ENCODE results near the gene HELZ2. TPM values are rescaled to one million over a fixed set of nuclear protein-coding genes. Genes with fewer than 3 reads are reported as not detected.

The HELZ2 gene
- total RNA-seq, 1 donor from 2014 or later: 58.1 TPM

DNA sequence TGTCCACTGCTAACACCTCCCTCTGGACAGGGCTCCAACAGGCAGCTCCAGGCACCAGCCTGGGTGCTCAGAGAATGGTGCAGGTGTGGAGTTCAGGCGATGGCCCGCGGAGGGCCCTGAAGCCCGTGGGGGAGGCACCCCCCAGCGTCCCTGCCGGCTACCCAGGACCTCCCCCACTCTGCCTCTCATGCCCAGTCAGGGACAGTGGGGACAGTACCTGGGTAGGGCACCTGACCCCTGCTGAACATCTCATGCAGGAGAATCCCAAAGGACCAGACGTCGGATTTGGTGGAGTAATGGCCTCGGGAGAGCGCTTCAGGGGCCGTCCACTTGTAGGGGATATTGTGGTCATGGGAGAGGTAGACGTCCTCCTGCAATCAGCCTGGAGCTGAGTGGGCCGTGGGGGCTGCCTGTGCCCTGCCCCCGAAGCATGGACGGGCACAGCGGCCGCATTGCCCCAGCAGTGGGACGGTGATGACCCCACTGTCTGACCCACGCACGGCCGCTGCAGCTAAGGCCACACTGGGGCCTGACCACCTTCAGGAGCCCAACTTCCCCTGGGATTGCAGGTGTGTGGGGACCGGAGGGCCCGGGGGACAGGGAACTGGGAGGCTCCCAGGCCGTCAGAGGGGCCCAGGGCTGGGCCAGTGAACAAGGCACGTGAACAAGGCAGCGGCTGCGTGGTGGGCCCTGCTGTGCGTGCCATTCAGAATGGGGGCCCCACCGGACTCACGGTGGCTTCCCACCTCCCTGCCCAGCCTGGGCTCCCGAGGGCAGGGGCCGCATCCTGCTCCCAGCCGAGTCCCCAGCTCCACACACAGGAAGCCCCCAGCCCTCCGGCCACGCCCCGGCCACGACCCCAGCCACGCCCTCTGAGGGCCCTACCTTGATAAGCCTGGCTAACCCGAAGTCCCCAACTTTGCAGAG is 43.9 kb downstream of the HELZ2 start:
- TF ChIP-seq, protein P1, sequence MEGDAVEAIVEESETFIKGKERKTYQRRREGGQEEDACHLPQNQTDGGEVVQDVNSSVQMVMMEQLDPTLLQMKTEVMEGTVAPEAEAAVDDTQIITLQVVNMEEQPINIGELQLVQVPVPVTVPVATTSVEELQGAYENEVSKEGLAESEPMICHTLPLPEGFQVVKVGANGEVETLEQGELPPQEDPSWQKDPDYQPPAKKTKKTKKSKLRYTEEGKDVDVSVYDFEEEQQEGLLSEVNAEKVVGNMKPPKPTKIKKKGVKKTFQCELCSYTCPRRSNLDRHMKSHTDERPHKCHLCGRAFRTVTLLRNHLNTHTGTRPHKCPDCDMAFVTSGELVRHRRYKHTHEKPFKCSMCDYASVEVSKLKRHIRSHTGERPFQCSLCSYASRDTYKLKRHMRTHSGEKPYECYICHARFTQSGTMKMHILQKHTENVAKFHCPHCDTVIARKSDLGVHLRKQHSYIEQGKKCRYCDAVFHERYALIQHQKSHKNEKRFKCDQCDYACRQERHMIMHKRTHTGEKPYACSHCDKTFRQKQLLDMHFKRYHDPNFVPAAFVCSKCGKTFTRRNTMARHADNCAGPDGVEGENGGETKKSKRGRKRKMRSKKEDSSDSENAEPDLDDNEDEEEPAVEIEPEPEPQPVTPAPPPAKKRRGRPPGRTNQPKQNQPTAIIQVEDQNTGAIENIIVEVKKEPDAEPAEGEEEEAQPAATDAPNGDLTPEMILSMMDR (IDR thresholded peaks at IDR 0.05): no peak
- intact Hi-C loops (cut with DNase I): no loop called here
- no peak for DNase-seq (ENCODE audit: low spot score in 2 of 2)

DNA sequence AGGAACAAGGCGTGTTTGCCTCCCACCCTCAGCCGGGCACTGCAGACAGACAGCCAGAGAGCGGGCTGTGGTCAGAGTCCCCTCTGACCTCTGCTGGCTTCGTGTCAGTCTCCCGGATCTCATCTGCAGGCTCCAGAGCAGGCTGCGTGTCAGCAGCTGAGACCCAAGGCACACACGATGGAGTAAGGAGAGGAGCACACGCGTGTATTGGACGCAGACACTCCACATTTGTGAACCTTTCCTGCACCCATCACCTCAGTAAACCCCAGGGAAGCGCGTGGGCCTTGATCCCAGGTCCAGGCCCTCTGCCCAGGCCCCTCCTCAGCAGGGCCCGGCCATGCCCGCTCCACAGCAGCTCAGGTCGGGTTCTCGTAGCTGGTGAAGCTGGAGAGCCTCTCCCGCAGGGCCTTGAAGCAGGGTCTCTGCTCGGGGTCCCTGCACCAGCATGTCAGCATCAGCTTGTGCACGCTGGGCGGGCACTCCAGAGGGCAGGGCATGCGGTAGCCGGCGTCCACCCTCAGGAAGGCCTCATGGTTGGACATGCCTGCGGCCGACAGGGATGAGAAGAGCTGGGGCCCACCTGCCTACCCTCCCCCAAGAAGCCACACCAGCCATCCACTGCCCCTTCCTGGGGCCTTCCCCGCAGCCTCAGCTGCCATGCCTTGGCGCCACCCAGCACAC is 44.7 kb downstream of the HELZ2 start:
- intact Hi-C loops (cut with DNase I): no loop called here
- H3K27me3 ChIP-seq: no peaks in the 10 kb centered on the region

More for the DNA sequence above, 43.9 kb downstream of the HELZ2 start:
- H3K27me3 ChIP-seq: no peaks in the 10 kb centered on the region
- no peak overlapping the region for H3K27ac ChIP-seq
- H3K4me3 ChIP-seq: no peak overlapping the region
- no peaks in the 10 kb centered on the region for H3K9me3 ChIP-seq
- H3K4me1 ChIP-seq: no peaks in the 10 kb centered on the region
- H3K36me3 ChIP-seq: no peaks in the 10 kb centered on the region

DNA sequence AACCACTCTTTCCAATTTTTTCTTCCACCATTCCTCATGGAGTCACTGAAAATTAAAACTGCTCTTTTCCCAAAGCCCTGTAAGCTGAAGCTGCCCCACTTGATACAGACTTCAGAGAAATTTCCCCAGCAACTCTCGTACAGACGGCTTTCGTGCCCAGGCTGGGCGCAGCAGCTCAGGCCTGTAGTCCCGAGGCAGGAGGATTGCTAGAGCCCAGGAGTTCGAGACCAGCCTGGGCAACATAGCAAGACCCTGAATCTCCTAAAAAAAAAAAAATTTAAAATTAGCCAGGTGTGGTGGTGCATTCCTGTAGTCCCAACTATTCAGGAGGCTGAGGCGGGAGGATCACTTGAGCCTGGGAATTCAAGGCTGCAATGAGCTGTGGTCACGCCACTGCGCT is 46.9 kb downstream of the HELZ2 start:
- intact Hi-C loops (cut with DNase I): no loop called here
- TF ChIP-seq, protein P1 (IDR thresholded peaks at IDR 0.05): no peak
- Histone ChIP-seq H3K27ac (no peak overlapping the region), H3K27me3 (no peaks in the 10 kb centered on the region), H3K36me3 (peaks cover 0 to 13% of the 10 kb centered on the region in 2 donors), H3K9me3 (no peaks in the 10 kb centered on the region), H3K4me3 (no peak overlapping the region), H3K4me1 (peaks cover 4% of the 10 kb centered on the region in 2 donors)
- DNase-seq (ENCODE audit: low spot score in 2 of 2): no peak

More for the DNA sequence above, 44.7 kb downstream of the HELZ2 start:
- H3K36me3 ChIP-seq: no peaks in the 10 kb centered on the region
- TF ChIP-seq, protein P1 (IDR thresholded peaks at IDR 0.05): no peak
- no peaks in the 10 kb centered on the region for H3K9me3 ChIP-seq
- no peak overlapping the region for H3K4me3 ChIP-seq
- H3K27ac ChIP-seq: no peak overlapping the region
- H3K4me1 ChIP-seq: no peaks in the 10 kb centered on the region
- no peak for DNase-seq (ENCODE audit: low spot score in 2 of 2)

DNA sequence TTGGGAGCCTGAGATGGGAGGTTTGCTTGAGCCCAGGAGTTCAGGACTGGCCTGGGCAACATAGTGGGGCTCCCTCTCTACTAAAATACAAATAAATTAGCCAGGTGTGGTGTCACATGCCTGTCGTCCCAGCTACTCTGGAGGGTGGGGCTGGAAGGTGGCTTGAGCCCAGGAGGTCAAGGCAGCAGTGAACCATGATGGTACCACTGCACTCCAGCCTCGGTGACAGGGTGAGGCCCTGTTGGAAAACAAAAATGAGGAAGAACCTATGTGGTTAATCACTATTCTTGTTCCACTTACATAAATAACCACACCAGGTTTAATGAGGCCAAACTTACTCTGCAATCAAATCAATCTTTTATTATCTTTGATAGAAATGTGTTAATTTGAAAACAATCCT is 48.1 kb downstream of the HELZ2 start:
- intact Hi-C loops (cut with DNase I): no loop called here
- TF ChIP-seq, protein P1 (IDR thresholded peaks at IDR 0.05): no peak
- Histone ChIP-seq H3K36me3 (peaks cover 0 to 17% of the 10 kb centered on the region in 2 donors), H3K27ac (no peak overlapping the region), H3K4me1 (peaks cover 13 to 14% of the 10 kb centered on the region in 2 donors), H3K4me3 (no peak overlapping the region), H3K9me3 (no peaks in the 10 kb centered on the region), H3K27me3 (no peaks in the 10 kb centered on the region)
- no peak for DNase-seq (ENCODE audit: low spot score in 2 of 2)

DNA sequence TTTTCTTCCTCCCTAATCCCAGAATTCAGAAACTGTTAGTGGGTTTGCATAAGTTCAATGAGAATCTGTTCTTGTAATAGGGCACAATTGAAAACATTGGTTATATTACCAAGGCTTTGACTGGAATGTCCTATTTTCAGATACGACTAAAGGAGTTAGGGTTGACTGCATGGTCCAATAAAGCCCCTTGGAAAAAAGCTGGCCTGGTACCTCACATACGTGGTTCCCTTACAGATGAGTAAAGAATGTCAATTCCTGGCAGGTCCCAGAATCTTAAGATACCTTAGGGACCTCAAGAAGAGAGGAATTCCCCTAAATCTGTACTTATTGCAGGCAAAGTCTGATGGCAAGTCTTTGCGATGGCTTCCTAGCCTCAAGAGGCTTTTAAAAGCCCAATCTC is 48.9 kb downstream of the HELZ2 start:
- Histone ChIP-seq H3K36me3 (peaks cover 0 to 17% of the 10 kb centered on the region in 2 donors), H3K27me3 (no peaks in the 10 kb centered on the region), H3K9me3 (no peaks in the 10 kb centered on the region), H3K27ac (no peak overlapping the region), H3K4me1 (peaks cover 13 to 14% of the 10 kb centered on the region in 2 donors), H3K4me3 (no peak overlapping the region)
- DNase-seq (ENCODE audit: low spot score in 2 of 2): no peak
- TF ChIP-seq, protein P1 (IDR thresholded peaks at IDR 0.05): no peak
- intact Hi-C loops (cut with DNase I): no loop called here

Other genes with a start within 250 kb of the HELZ2 start
- gene CHRNA4, start 212.9 kb downstream of the HELZ2 start, total RNA-seq: not detected
- not detected for gene KCNQ2, start 101.6 kb downstream of the HELZ2 start, total RNA-seq
- 1.1 TPM for gene EEF1A2, start 75.2 kb downstream of the HELZ2 start, total RNA-seq
- 242 TPM for gene PPDPF, start 53.5 kb downstream of the HELZ2 start, total RNA-seq
- gene PTK6, start 36.9 kb downstream of the HELZ2 start, total RNA-seq: not detected
- gene SRMS, start 26.5 kb downstream of the HELZ2 start, total RNA-seq: not detected
- gene FNDC11, start 20.1 kb downstream of the HELZ2 start, total RNA-seq: not detected
- gene GMEB2, start 52.9 kb upstream of the HELZ2 start, total RNA-seq: 14.0 TPM
- gene STMN3, start 79.2 kb upstream of the HELZ2 start, total RNA-seq: 37.0 TPM
- gene RTEL1, start 84.1 kb upstream of the HELZ2 start, total RNA-seq: 80.6 TPM
- gene TNFRSF6B, start 122.4 kb upstream of the HELZ2 start, total RNA-seq: 119 TPM
- gene ARFRP1, start 133.7 kb upstream of the HELZ2 start, total RNA-seq: 50.8 TPM
- gene ZGPAT, start 133.8 kb upstream of the HELZ2 start, total RNA-seq: 42.4 TPM
- 7.3 TPM for gene LIME1, start 162.4 kb upstream of the HELZ2 start, total RNA-seq
- gene SLC2A4RG, start 165.5 kb upstream of the HELZ2 start, total RNA-seq: 114 TPM

Data from ascending aorta (tissue), 2 donors.